H9 (cell line): Measurements from ENCODE around the gene FHL2. TPM values are rescaled to one million over a fixed set of nuclear protein-coding genes. Genes with fewer than 3 reads are reported as not detected.

Experiments
- DNase-seq: peaks from one replicate; pipeline ENCODE4 v3.0.0-alpha.2; 2017
- H2AFZ ChIP-seq: one replicate; pipeline ENCODE4 v1.6.1; 2013; ENCODE audit warnings: mild to moderate bottlenecking, low read length, control low read depth, moderate library complexity
- H2AK5ac ChIP-seq: 2 replicates; pipeline ENCODE4 v1.6.1; 2013; ENCODE audit warnings: low read length, control low read depth, mixed read lengths; ENCODE audit not compliant: insufficient read length
- H2BK120ac ChIP-seq: one replicate; pipeline ENCODE4 v1.6.1; 2013; ENCODE audit warnings: low read depth, mild to moderate bottlenecking, low read length, control low read depth, inconsistent platforms; ENCODE audit not compliant: poor library complexity, severe bottlenecking
- H2BK12ac ChIP-seq: 2 replicates; pipeline ENCODE4 v1.6.1; 2013; ENCODE audit warnings: low read length, control low read depth, mixed read lengths, low read depth; ENCODE audit not compliant: insufficient read length
- H2BK15ac ChIP-seq: 2 replicates; pipeline ENCODE4 v1.6.1; 2013; ENCODE audit warnings: low read depth, low read length, control low read depth
- H2BK20ac ChIP-seq: one replicate; pipeline ENCODE4 v1.6.1; 2013; ENCODE audit warnings: low read depth, mild to moderate bottlenecking, low read length, control low read depth, inconsistent platforms; ENCODE audit not compliant: poor library complexity, severe bottlenecking
- H2BK5ac ChIP-seq: 2 replicates; pipeline ENCODE4 v1.6.1; 2013; ENCODE audit warnings: low read length, control low read depth, mixed read lengths; ENCODE audit not compliant: insufficient read length
- H3K14ac ChIP-seq: 2 replicates; pipeline ENCODE4 v1.6.1; 2013; ENCODE audit warnings: low read length, control low read depth; ENCODE audit not compliant: insufficient read depth
- H3K18ac ChIP-seq: 2 replicates; pipeline ENCODE4 v1.6.1; 2013; ENCODE audit warnings: low read depth, mild to moderate bottlenecking, mixed read lengths, low read length, control low read depth; ENCODE audit not compliant: insufficient read length
- H3K23ac ChIP-seq: 2 replicates; pipeline ENCODE4 v1.6.1; 2013; ENCODE audit warnings: low read length, control low read depth, mixed read lengths, low read depth; ENCODE audit not compliant: insufficient read length
- H3K23me2 ChIP-seq: 2 replicates; pipeline ENCODE4 v1.6.1; 2013; ENCODE audit warnings: low read depth, mild to moderate bottlenecking, mixed read lengths, low read length, control low read depth; ENCODE audit not compliant: insufficient read length, poor library complexity, severe bottlenecking
- H3K27ac ChIP-seq: 2 replicates; pipeline ENCODE4 v1.5.1; 2013; ENCODE audit warnings: low read length, control low read depth, mixed read lengths, low read depth; ENCODE audit not compliant: insufficient read length
- H3K27me3 ChIP-seq: 2 replicates; pipeline ENCODE4 v1.6.1; 2013; ENCODE audit warnings: low read length, control low read depth, inconsistent platforms; ENCODE audit not compliant: insufficient read depth
- H3K4ac ChIP-seq: 2 replicates; pipeline ENCODE4 v1.6.1; 2013; ENCODE audit warnings: low read depth, mild to moderate bottlenecking, control low read depth, inconsistent platforms, low read length, moderate library complexity
- H3K4me1 ChIP-seq: 2 replicates; pipeline ENCODE4 v1.6.1; 2013; ENCODE audit warnings: low read length, control low read depth, inconsistent platforms; ENCODE audit not compliant: insufficient read depth
- H3K4me2 ChIP-seq: 2 replicates; pipeline ENCODE4 v1.6.1; 2013; ENCODE audit warnings: low read length, control low read depth, mixed read lengths; ENCODE audit not compliant: insufficient read length, insufficient read depth
- H3K56ac ChIP-seq: 2 replicates; pipeline ENCODE4 v1.6.1; 2013; ENCODE audit warnings: low read depth, mild to moderate bottlenecking, mixed read lengths, low read length, control low read depth; ENCODE audit not compliant: insufficient read length
- H3K79me1 ChIP-seq: 2 replicates; pipeline ENCODE4 v1.6.1; 2013; ENCODE audit warnings: low read depth, mild to moderate bottlenecking, moderate library complexity, low read length, control low read depth, inconsistent platforms; ENCODE audit not compliant: insufficient read depth, poor library complexity, severe bottlenecking
- H3K79me2 ChIP-seq: 2 replicates; pipeline ENCODE4 v1.6.1; 2013; ENCODE audit warnings: low read length, control low read depth, inconsistent platforms; ENCODE audit not compliant: insufficient read depth
- H3K9ac ChIP-seq: 2 replicates; pipeline ENCODE4 v1.6.1; 2013; ENCODE audit warnings: low read length, control low read depth, mixed read lengths; ENCODE audit not compliant: insufficient read length; ENCODE audit errors: extremely low read depth
- H3K9me3 ChIP-seq: one replicate; pipeline ENCODE4 v1.6.1; 2013; ENCODE audit warnings: low read depth, low read length, inconsistent platforms; ENCODE audit not compliant: control insufficient read depth
- H3T11ph ChIP-seq: one replicate; pipeline ENCODE4 v1.6.1; 2013; ENCODE audit warnings: mild to moderate bottlenecking, low read length, control low read depth, inconsistent platforms
- H4K20me1 ChIP-seq: one replicate; pipeline ENCODE4 v1.6.1; 2013; ENCODE audit not compliant: control insufficient read depth, insufficient read length, insufficient read depth
- H4K5ac ChIP-seq: 2 replicates; pipeline ENCODE4 v1.6.1; 2013; ENCODE audit warnings: low read depth, mild to moderate bottlenecking, mixed read lengths, low read length, control low read depth; ENCODE audit not compliant: insufficient read length
- H4K8ac ChIP-seq: replicated peaks from 2 replicates; pipeline ENCODE4 v1.6.1; 2013; ENCODE audit warnings: low read length, control low read depth, mixed read lengths, low read depth; ENCODE audit not compliant: insufficient read length
- H4K91ac ChIP-seq: 2 replicates; pipeline ENCODE4 v1.6.1; 2013; ENCODE audit warnings: low read depth, mild to moderate bottlenecking, moderate library complexity, mixed read lengths, low read length, control low read depth; ENCODE audit not compliant: insufficient read length
- H3K27ac Mint-ChIP-seq, 3 experiments: 2 replicates in 2 of 3; 3 replicates in 1 of 3; pipeline ENCODE4 v1.8.0; 2020 to 2021; ENCODE audit warnings: mixed read lengths in 3 of 3, mild to moderate bottlenecking in 1 of 3, moderate library complexity in 1 of 3
- H3K27me3 Mint-ChIP-seq: 2 replicates; pipeline ENCODE4 v1.8.0; 2021; ENCODE audit warnings: low read depth, mild to moderate bottlenecking, moderate library complexity, mixed read lengths
- H3K36me3 Mint-ChIP-seq, 3 experiments: 2 replicates in 2 of 3; 3 replicates in 1 of 3; pipeline ENCODE4 v1.8.0; 2020 to 2021; ENCODE audit warnings: low read depth in 3 of 3, mixed read lengths in 3 of 3; ENCODE audit not compliant: insufficient read depth in 1 of 3
- H3K4me1 Mint-ChIP-seq, 2 experiments: 2 replicates each; pipeline ENCODE4 v1.8.0; 2020; ENCODE audit warnings: mixed read lengths in 2 of 2
- H3K4me3 Mint-ChIP-seq, 2 experiments: 2 replicates in 1 of 2; 3 replicates in 1 of 2; pipeline ENCODE4 v1.8.0; 2020 to 2021; ENCODE audit warnings: mild to moderate bottlenecking in 2 of 2, mixed read lengths in 2 of 2, moderate library complexity in 1 of 2
- H3K9me3 Mint-ChIP-seq, 2 experiments: 2 replicates in 1 of 2; 3 replicates in 1 of 2; pipeline ENCODE4 v1.8.0; 2020; ENCODE audit warnings: mild to moderate bottlenecking in 2 of 2, mixed read lengths in 2 of 2, moderate library complexity in 1 of 2
- WGBS: extraction: QIAGEN DNeasy Blood & Tissue Kit; methylation state at CpG from one replicate; pipeline ENCODE4 v1.1.7; 2013; ENCODE audit warnings: missing lambda C conversion rate, low lambda C conversion rate, mixed read lengths; ENCODE audit not compliant: insufficient read length; ENCODE audit errors: extremely low coverage; 5-methylcytosine and 5-hydroxymethylcytosine counted together
- total RNA-seq: library from RNA; stranded (reverse); gene quantifications from 2 replicates; pipeline ENCODE4 v1.2.1, GENCODE V29; 2021
- TF ChIP-seq, protein P1 (sequence below): fragments of 200-600 bp; sonication (generic); conservative IDR thresholded peaks from 3 replicates; pipeline ENCODE4 v1.8.0; 2021; ENCODE audit warnings: antibody characterized with exemption, mild to moderate bottlenecking

The FHL2 gene
- total RNA-seq, 1 experiment from 2014 or later = 34.9 TPM

DNA sequence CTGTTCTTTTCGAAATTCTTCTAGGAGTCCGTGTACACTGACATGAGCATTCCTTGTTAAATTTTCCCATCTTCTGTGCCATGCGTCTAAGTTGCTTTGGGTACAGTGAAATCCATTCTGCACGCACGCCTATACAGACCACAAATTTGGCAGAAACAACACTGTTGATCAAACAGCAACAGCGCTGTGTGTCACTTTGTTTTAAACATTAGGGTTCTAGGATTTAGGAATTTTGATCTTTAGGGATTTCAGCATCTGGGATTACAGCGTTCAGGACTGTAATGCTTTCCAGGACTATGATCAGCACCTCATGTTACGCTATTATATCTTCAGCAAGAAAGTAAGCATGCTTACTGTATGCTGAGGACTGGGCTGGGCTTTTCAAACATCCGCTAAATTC is 47.1 kb upstream of the FHL2 start:
- Histone ChIP-seq H2BK5ac (no peak overlapping the region), H2BK15ac (no peak overlapping the region), H4K8ac (no peak overlapping the region), H2BK120ac (no peak overlapping the region), H2AFZ (no peak overlapping the region), H3K18ac (no peak overlapping the region), H3K23ac (no peak overlapping the region), H2AK5ac (no peak overlapping the region), H2BK20ac (no peak overlapping the region), H3K9me3 (no peaks in the 10 kb centered on the region), H3T11ph (no peak overlapping the region), H3K9ac (no peak overlapping the region), H3K4ac (no peak overlapping the region), H3K56ac (no peak overlapping the region), H2BK12ac (no peak overlapping the region), H3K79me2 (no peaks in the 10 kb centered on the region), H4K5ac (no peak overlapping the region), H3K27ac (no peak overlapping the region), H3K27me3 (no peaks in the 10 kb centered on the region), H3K23me2 (no peaks in the 10 kb centered on the region), H4K20me1 (no peaks in the 10 kb centered on the region), H3K14ac (no peak overlapping the region), H4K91ac (no peak overlapping the region), H3K4me1 (no peaks in the 10 kb centered on the region), H3K79me1 (no peaks in the 10 kb centered on the region), H3K4me2 (no peak overlapping the region)
- H3K27me3 Mint-ChIP-seq = no peaks in the 10 kb centered on the region; the same call in none of the 2 replicates
- H3K4me3 Mint-ChIP-seq = no peak overlapping the region
- no CpG with 5 or more reads among the region's 9 CpGs for WGBS
- TF ChIP-seq, protein P1, sequence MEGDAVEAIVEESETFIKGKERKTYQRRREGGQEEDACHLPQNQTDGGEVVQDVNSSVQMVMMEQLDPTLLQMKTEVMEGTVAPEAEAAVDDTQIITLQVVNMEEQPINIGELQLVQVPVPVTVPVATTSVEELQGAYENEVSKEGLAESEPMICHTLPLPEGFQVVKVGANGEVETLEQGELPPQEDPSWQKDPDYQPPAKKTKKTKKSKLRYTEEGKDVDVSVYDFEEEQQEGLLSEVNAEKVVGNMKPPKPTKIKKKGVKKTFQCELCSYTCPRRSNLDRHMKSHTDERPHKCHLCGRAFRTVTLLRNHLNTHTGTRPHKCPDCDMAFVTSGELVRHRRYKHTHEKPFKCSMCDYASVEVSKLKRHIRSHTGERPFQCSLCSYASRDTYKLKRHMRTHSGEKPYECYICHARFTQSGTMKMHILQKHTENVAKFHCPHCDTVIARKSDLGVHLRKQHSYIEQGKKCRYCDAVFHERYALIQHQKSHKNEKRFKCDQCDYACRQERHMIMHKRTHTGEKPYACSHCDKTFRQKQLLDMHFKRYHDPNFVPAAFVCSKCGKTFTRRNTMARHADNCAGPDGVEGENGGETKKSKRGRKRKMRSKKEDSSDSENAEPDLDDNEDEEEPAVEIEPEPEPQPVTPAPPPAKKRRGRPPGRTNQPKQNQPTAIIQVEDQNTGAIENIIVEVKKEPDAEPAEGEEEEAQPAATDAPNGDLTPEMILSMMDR = no peak
- H3K36me3 Mint-ChIP-seq = no peaks in the 10 kb centered on the region
- peaks cover 24% of the 10 kb centered on the region in 2 experiments for H3K4me1 Mint-ChIP-seq
- no peak for DNase-seq
- no peak overlapping the region for H3K27ac Mint-ChIP-seq
- no peaks in the 10 kb centered on the region for H3K9me3 Mint-ChIP-seq
